Mesenchymal stem cell (in vitro differentiated cells and primary cell): ENCODE data around the gene PROSER1. TPM values are rescaled to one million over a fixed set of nuclear protein-coding genes. Genes with fewer than 3 reads are reported as not detected.
"Not testable (repeated sequence)": the region's sequence is repeated elsewhere in the genome, so short reads cannot be mapped to it uniquely, and the experiment has no call there.

Experiments used
- DNase-seq: peaks from one replicate; pipeline ENCODE4 v3.0.0-alpha.2; 2013
- H2AFZ ChIP-seq: one replicate; pipeline ENCODE4 v1.6.1; 2013; ENCODE audit warnings: low read depth, mild to moderate bottlenecking, control low read depth, inconsistent platforms, low read length, moderate library complexity
- H2AK5ac ChIP-seq: 2 replicates; pipeline ENCODE4 v1.6.1; 2013; ENCODE audit warnings: low read length, moderate library complexity, mild to moderate bottlenecking, inconsistent platforms; ENCODE audit not compliant: severe bottlenecking
- H2BK120ac ChIP-seq: one replicate; pipeline ENCODE4 v1.6.1; 2013; ENCODE audit warnings: low read depth, mild to moderate bottlenecking, inconsistent platforms, low read length, moderate library complexity
- H2BK12ac ChIP-seq, 2 experiments: one replicate each; pipeline ENCODE4 v1.6.1; 2013; ENCODE audit warnings: inconsistent platforms in 2 of 2, low read length in 2 of 2, mild to moderate bottlenecking in 2 of 2, moderate library complexity in 2 of 2, control low read depth in 1 of 2
- H2BK15ac ChIP-seq: one replicate; pipeline ENCODE4 v1.6.1; 2013; ENCODE audit warnings: mild to moderate bottlenecking, low read depth, inconsistent platforms; ENCODE audit not compliant: poor library complexity, severe bottlenecking
- H2BK5ac ChIP-seq: 2 replicates; pipeline ENCODE4 v1.6.1; 2013; ENCODE audit warnings: low read depth, mild to moderate bottlenecking, low read length, control low read depth, inconsistent platforms; ENCODE audit not compliant: poor library complexity, severe bottlenecking
- H3K14ac ChIP-seq, 2 experiments: one replicate each; pipeline ENCODE4 v1.6.1; 2013; ENCODE audit warnings: inconsistent platforms in 2 of 2, low read length in 2 of 2, control low read depth in 1 of 2, mild to moderate bottlenecking in 1 of 2, moderate library complexity in 1 of 2
- H3K18ac ChIP-seq, 2 experiments: one replicate each; pipeline ENCODE4 v1.6.1; 2013; ENCODE audit warnings: inconsistent platforms in 2 of 2, low read length in 2 of 2, control low read depth in 1 of 2, low read depth in 1 of 2, mild to moderate bottlenecking in 1 of 2
- H3K23ac ChIP-seq, 2 experiments: one replicate each; pipeline ENCODE4 v1.6.1; 2013; ENCODE audit warnings: inconsistent platforms in 2 of 2, low read length in 2 of 2, mild to moderate bottlenecking in 2 of 2, moderate library complexity in 2 of 2, control low read depth in 1 of 2
- H3K27ac ChIP-seq: 2 replicates; pipeline ENCODE4 v1.5.1; 2013; ENCODE audit warnings: mild to moderate bottlenecking, moderate library complexity, low read length, control low read depth, inconsistent platforms; ENCODE audit not compliant: poor library complexity, severe bottlenecking
- H3K27me3 ChIP-seq, 2 experiments: 2 replicates each; pipeline versions ENCODE4 v1.6.1 to v1.7.0; 2013; ENCODE audit warnings: low read length in 2 of 2, mild to moderate bottlenecking in 2 of 2, moderate library complexity in 2 of 2, control low read depth in 1 of 2, inconsistent platforms in 1 of 2; ENCODE audit not compliant: control insufficient read depth in 1 of 2, insufficient read depth in 1 of 2
- H3K36me3 ChIP-seq, 2 experiments: 2 replicates each; pipeline versions ENCODE4 v1.6.1 to v1.7.0; 2013; ENCODE audit warnings: low read length in 2 of 2, control low read depth in 1 of 2, inconsistent platforms in 1 of 2, low read depth in 1 of 2, mild to moderate bottlenecking in 1 of 2; ENCODE audit not compliant: insufficient read depth in 2 of 2, control insufficient read depth in 1 of 2
- H3K4ac ChIP-seq, 2 experiments: one replicate each; pipeline ENCODE4 v1.6.1; 2013; ENCODE audit warnings: inconsistent platforms in 2 of 2, low read length in 2 of 2, mild to moderate bottlenecking in 2 of 2, moderate library complexity in 2 of 2, control low read depth in 1 of 2, low read depth in 1 of 2
- H3K4me1 ChIP-seq: 2 replicates; pipeline ENCODE4 v1.6.1; 2013; ENCODE audit warnings: low read depth, low read length, control low read depth; ENCODE audit not compliant: control insufficient read depth, insufficient read depth
- H3K4me2 ChIP-seq: 2 replicates; pipeline ENCODE4 v1.6.1; 2013; ENCODE audit warnings: low read length, mild to moderate bottlenecking, inconsistent platforms; ENCODE audit not compliant: poor library complexity, severe bottlenecking
- H3K4me3 ChIP-seq, 2 experiments: 2 replicates each; pipeline versions ENCODE4 v1.5.1 to v1.7.0; 2013; ENCODE audit warnings: low read length in 2 of 2, mild to moderate bottlenecking in 2 of 2, control low read depth in 1 of 2, low read depth in 1 of 2; ENCODE audit not compliant: insufficient read depth in 1 of 2
- H3K79me1 ChIP-seq: replicated peaks from 2 replicates; pipeline ENCODE4 v1.6.1; 2013; ENCODE audit warnings: mild to moderate bottlenecking, control low read depth, low read length, inconsistent platforms; ENCODE audit not compliant: poor library complexity, severe bottlenecking
- H3K9ac ChIP-seq: 2 replicates; pipeline ENCODE4 v1.7.0; 2013; ENCODE audit warnings: mild to moderate bottlenecking, low read length, moderate library complexity
- H3K9me3 ChIP-seq: 2 replicates; pipeline ENCODE4 v1.7.0; 2013; ENCODE audit warnings: mild to moderate bottlenecking, low read length; ENCODE audit not compliant: control insufficient read depth
- H4K8ac ChIP-seq: one replicate; pipeline ENCODE4 v1.6.1; 2013; ENCODE audit warnings: inconsistent platforms, mild to moderate bottlenecking, low read length, moderate library complexity
- H4K91ac ChIP-seq: one replicate; pipeline ENCODE4 v1.6.1; 2013; ENCODE audit warnings: mild to moderate bottlenecking, low read length, inconsistent platforms
- WGBS: methylation state at CpG from one replicate; pipeline ENCODE4 v1.1.7; 2013; ENCODE audit warnings: mixed read lengths; 5-methylcytosine and 5-hydroxymethylcytosine counted together
- polyA plus RNA-seq, 2 experiments: library from polyadenylated mRNA; stranded (reverse); fragments of 200-250 nt; gene quantifications; one replicate each; pipeline ENCODE4 v1.2.3, GENCODE V29; 2013

PROSER1 gene
- polyA plus RNA-seq (2013, experiment 1 of 2), result 31.7 TPM
- 30.4 TPM for polyA plus RNA-seq (2013, experiment 2 of 2)

- peak within 1 kb of the TSS; percentile 61 for H3K4me2 ChIP-seq
- peak within 1 kb of the TSS; percentile 14 for H2BK5ac ChIP-seq
- peaks cover 2% of the 10 kb centered on the region for H3K4me1 ChIP-seq
- peak within 1 kb of the TSS; percentile 92 for H3K9ac ChIP-seq
- H2BK15ac ChIP-seq, result peak within 1 kb of the TSS; percentile 80
- no peaks in the 10 kb centered on the region for H3K9me3 ChIP-seq
- peak within 1 kb of the TSS; percentile 76 for H3K27ac ChIP-seq
- DNase-seq, result peak; percentile 89
- peak within 1 kb of the TSS; percentile 75 to 89 for H3K18ac ChIP-seq
- H2AFZ ChIP-seq, result peak within 1 kb of the TSS; percentile 97
- peak within 1 kb of the TSS; percentile 96 to 98 for H3K4me3 ChIP-seq
- peak within 1 kb of the TSS; percentile 83 for H4K91ac ChIP-seq
- H3K79me1 ChIP-seq, result peaks cover 7% of the 10 kb centered on the region
- H4K8ac ChIP-seq, result peak within 1 kb of the TSS; percentile 93
- H3K27me3 ChIP-seq, result no peaks in the 10 kb centered on the region
- H3K4ac ChIP-seq, result peak within 1 kb of the TSS; percentile 57 to 91
- H2BK12ac ChIP-seq, result peak within 1 kb of the TSS in 1 of 2 experiments; percentile 78
- no peak within 1 kb of the TSS for H2AK5ac ChIP-seq
- H3K14ac ChIP-seq, result peak within 1 kb of the TSS; percentile 57
- H3K36me3 ChIP-seq, result peaks cover 0 to 4% of the 10 kb centered on the region in 2 experiments
- WGBS, result under 1% methylated on average over 33 of the region's 41 CpGs
- peak within 1 kb of the TSS in 1 of 2 experiments; percentile 93 for H3K23ac ChIP-seq
- peak within 1 kb of the TSS; percentile 82 for H2BK120ac ChIP-seq
Observed at GRCh38 chr13:39037880-39038568, at the start of gene PROSER1, which contains the start of gene NHLRC3. Gene PROSER1 (minus strand): TSS chr13:39038089. CDS start chr13:39037242, 847 bp downstream. Gene NHLRC3 (plus strand): TSS chr13:39038456. CDS start chr13:39038640, 184 bp downstream.

DNA sequence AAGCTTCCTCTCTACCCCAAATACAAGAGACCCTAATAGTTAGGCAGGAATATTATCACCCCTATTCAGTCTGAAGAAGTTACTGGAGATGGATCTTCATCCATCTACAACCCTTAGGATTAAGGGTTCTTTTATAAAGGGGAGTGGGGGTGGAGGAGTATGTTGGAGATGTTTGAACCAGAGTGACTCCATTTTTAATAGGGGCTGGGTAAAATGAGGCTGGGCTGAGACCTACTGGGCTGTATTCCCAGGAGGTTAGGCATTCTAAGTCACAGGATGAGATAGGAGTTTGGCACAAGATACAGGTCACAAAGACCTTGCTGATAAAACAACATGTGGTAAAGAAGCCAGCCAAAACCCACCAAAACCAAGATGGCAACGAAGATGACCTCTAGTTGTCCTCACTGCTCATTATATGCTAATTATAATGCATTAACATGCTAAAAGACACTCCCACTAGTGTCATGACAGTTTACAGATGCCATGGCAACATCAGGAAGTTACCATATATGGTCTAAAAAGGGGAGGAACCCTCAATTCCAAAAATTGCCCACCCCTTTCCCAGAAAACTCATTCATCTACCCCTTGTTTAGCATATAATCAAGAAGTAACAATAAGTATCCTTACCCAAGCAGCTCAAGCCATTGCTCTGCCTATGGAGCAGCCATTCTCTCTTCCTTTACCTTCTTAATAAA, 48.5 kb upstream of the PROSER1 start:
- H3K4ac ChIP-seq, H2AK5ac ChIP-seq, H3K23ac ChIP-seq, H3K9ac ChIP-seq, H3K4me2 ChIP-seq, H2BK15ac ChIP-seq, H2BK120ac ChIP-seq, H2AFZ ChIP-seq, H3K14ac ChIP-seq, H4K91ac ChIP-seq, H3K36me3 ChIP-seq, H4K8ac ChIP-seq, H3K9me3 ChIP-seq, H3K4me3 ChIP-seq, H2BK5ac ChIP-seq, H2BK12ac ChIP-seq, DNase-seq, H3K4me1 ChIP-seq, H3K18ac ChIP-seq, H3K79me1 ChIP-seq, H3K27me3 ChIP-seq, H3K27ac ChIP-seq: not testable (repeated sequence)
- WGBS, result 14% methylated on average over 1 of the region's 1 CpG

- Histone ChIP-seq H3K4me2 (no peak overlapping the region), H3K4me3 (no peak overlapping the region), H2AK5ac (no peak overlapping the region), H3K79me1 (no peaks in the 10 kb centered on the region), H4K91ac (no peak overlapping the region), H3K27me3 (peaks cover 6 to 15% of the 10 kb centered on the region in 2 experiments), H2BK5ac (no peak overlapping the region), H2AFZ (no peak overlapping the region), H4K8ac (no peak overlapping the region), H3K4me1 (no peaks in the 10 kb centered on the region), H3K27ac (no peak overlapping the region), H3K4ac (no peak overlapping the region), H2BK120ac (no peak overlapping the region), H3K9ac (no peak overlapping the region), H3K14ac (no peak overlapping the region), H2BK15ac (no peak overlapping the region), H3K18ac (no peak overlapping the region), H3K9me3 (peaks cover 8% of the 10 kb centered on the region), H3K36me3 (no peaks in the 10 kb centered on the region), H2BK12ac (no peak overlapping the region), H3K23ac (no peak overlapping the region)
- no peak for DNase-seq
- 55% methylated on average over 3 of the region's 3 CpGs for WGBS
Observed at GRCh38 chr13:39073983-39074382, 36.1 kb upstream of the PROSER1 start.

DNA sequence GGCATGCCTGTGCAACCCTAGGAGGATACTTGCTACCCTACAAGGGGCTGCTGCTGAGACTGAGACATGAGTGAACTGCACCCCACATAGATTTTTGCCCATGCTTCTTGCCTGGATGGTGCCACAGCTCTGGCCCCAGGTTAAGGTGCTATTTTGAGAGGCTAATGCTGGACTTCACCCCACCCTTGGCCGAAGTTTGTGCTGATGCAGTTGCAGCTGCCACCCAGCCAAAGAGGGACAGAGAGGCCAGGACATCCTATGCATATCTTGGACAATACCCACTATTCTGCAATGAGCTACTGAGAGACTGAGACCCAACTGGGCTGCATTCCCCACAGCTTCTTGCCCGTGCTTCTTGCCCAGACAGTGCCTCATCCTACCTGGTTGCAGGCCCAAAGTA, 35.0 kb upstream of the PROSER1 start:
- H3K23ac ChIP-seq, result no peak overlapping the region
- H3K18ac ChIP-seq, result no peak overlapping the region
- H3K27me3 ChIP-seq, result peaks cover 6 to 15% of the 10 kb centered on the region in 2 experiments
- H3K36me3 ChIP-seq, result no peaks in the 10 kb centered on the region
- no peak overlapping the region for H2BK120ac ChIP-seq
- H4K8ac ChIP-seq, result no peak overlapping the region
- DNase-seq, result no peak
- H3K79me1 ChIP-seq, result no peaks in the 10 kb centered on the region
- H3K9me3 ChIP-seq, result peaks cover 8% of the 10 kb centered on the region
- H4K91ac ChIP-seq, result no peak overlapping the region
- H3K27ac ChIP-seq, result no peak overlapping the region
- H2BK15ac ChIP-seq, result no peak overlapping the region
- H2AK5ac ChIP-seq, result no peak overlapping the region
- H2AFZ ChIP-seq, result no peak overlapping the region
- no peaks in the 10 kb centered on the region for H3K4me1 ChIP-seq
- WGBS, result 69% methylated on average over 2 of the region's 2 CpGs
- H3K14ac ChIP-seq, result no peak overlapping the region
- no peak overlapping the region for H3K4me3 ChIP-seq
- H3K4me2 ChIP-seq, result no peak overlapping the region
- no peak overlapping the region for H3K9ac ChIP-seq
- H2BK12ac ChIP-seq, result no peak overlapping the region
- no peak overlapping the region for H3K4ac ChIP-seq
- no peak overlapping the region for H2BK5ac ChIP-seq
